ENCODE data around the gene NDRG4. TPM values are rescaled to one million over a fixed set of nuclear protein-coding genes. Genes with fewer than 3 reads are reported as not detected.

The NDRG4 gene
- total RNA-seq, 1 experiment from 2014 or later, result 4.8 TPM

GRCh38 chr16:58467905-58468304 is 32.0 kb upstream of the NDRG4 start:
- ChIA-PET CTCF (no interaction called here), POLR2A (ENCODE audit: unreplicated experiment) (no interaction called here)
- H3K79me2 ChIP-seq (ENCODE audit: low read depth), result no peaks in the 10 kb centered on the region
- H3K36me3 ChIP-seq (ENCODE audit: low read depth), result no peaks in the 10 kb centered on the region
- TF ChIP-seq CTCF (conservative IDR thresholded peaks at IDR 0.05) (no peak), EZH2 (IDR thresholded peaks at IDR 0.05; ENCODE audit: low read depth) (no peak)
- no TSS peak for BruUV-seq (replicated peaks)
- H4K20me1 ChIP-seq (ENCODE audit: insufficient read depth), result no peaks in the 10 kb centered on the region
- H3K27ac ChIP-seq, result no peak overlapping the region
- H3K4me2 ChIP-seq, result no peak overlapping the region
- H3K4me1 ChIP-seq (replicated peaks; ENCODE audit: insufficient read depth), result no peaks in the 10 kb centered on the region
- no peaks in the 10 kb centered on the region for H3F3A ChIP-seq (ENCODE audit: insufficient read depth, low read depth)
- H3K4me3 ChIP-seq, result no peak overlapping the region
- intact Hi-C loops (cut with micrococcal nuclease; ENCODE audit: unreplicated experiment), result no loop called here
- H3K9me3 ChIP-seq (ENCODE audit: insufficient read depth, low read depth), result no peaks in the 10 kb centered on the region
- H3K27me3 ChIP-seq (ENCODE audit: insufficient read depth, low read depth), result peaks cover 9% of the 10 kb centered on the region; the same call in 1 of the 2 replicates
- H3K9me2 ChIP-seq (ENCODE audit: insufficient read depth), result no peaks in the 10 kb centered on the region
- H2AFZ ChIP-seq, result no peak overlapping the region
- DNase-seq, result no peak

DNA sequence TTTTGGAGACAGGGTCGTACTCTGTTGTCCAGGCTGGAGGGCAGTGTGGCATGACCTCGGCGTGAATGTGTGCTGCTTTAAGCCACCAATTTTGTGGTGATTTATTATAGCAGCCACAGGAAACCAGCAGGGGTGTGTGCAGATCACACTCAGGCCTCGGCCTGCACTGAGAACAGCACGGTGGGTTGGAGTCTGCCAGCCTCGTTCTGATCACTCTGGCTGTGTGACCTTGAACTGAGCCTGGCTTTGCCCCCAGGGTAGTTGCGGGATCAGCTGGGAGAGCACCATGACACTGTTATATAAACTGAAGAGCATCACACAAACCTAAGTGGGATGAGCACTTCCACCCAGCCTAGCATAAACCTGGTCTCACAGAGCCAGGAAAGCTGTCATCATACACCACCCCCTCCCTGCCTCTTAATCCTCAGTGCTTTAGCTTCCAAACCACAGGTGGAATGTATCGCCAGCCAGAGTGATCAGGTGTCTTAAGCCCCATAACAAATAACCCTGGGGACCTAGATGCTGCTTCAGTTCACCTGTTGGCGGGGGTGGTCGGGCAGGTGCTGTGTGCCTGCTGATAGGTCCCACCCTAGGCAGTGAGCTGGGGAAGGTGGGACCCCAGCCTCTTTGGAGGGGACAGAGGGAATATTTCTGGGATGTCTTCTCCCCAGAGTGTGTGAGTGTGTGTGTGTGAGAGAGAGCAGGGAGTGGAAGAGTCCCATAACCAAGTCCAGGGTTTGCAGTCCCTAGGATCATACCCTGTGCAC is 28.6 kb upstream of the NDRG4 start:
- intact Hi-C loops (cut with micrococcal nuclease; ENCODE audit: unreplicated experiment), result no loop called here
- H3K27me3 ChIP-seq (ENCODE audit: insufficient read depth, low read depth), result no peaks in the 10 kb centered on the region
- H3K79me2 ChIP-seq (ENCODE audit: low read depth), result no peaks in the 10 kb centered on the region
- no peaks in the 10 kb centered on the region for H4K20me1 ChIP-seq (ENCODE audit: insufficient read depth)
- no peak overlapping the region for H3K4me2 ChIP-seq
- no peaks in the 10 kb centered on the region for H3K9me3 ChIP-seq (ENCODE audit: insufficient read depth, low read depth)
- CTCF ChIA-PET, result no interaction called here
- POLR2A ChIA-PET (ENCODE audit: unreplicated experiment), result no interaction called here
- no peaks in the 10 kb centered on the region for H3K4me1 ChIP-seq (replicated peaks; ENCODE audit: insufficient read depth)
- H3K27ac ChIP-seq, result no peak overlapping the region
- TF ChIP-seq CTCF (conservative IDR thresholded peaks at IDR 0.05) (no peak), EZH2 (IDR thresholded peaks at IDR 0.05; ENCODE audit: low read depth) (no peak)
- no TSS peak for BruUV-seq (replicated peaks)
- H2AFZ ChIP-seq, result no peak overlapping the region
- no peak for DNase-seq
- no peaks in the 10 kb centered on the region for H3K36me3 ChIP-seq (ENCODE audit: low read depth)
- no peak overlapping the region for H3K4me3 ChIP-seq
- no peaks in the 10 kb centered on the region for H3K9me2 ChIP-seq (ENCODE audit: insufficient read depth)
- H3F3A ChIP-seq (ENCODE audit: insufficient read depth, low read depth), result no peaks in the 10 kb centered on the region

- Histone ChIP-seq H3K36me3 (ENCODE audit: low read depth) (no peaks in the 10 kb centered on the region), H3K9me3 (ENCODE audit: insufficient read depth, low read depth) (no peaks in the 10 kb centered on the region), H3K27ac (no peak overlapping the region), H4K20me1 (ENCODE audit: insufficient read depth) (no peaks in the 10 kb centered on the region), H2AFZ (no peak overlapping the region), H3F3A (ENCODE audit: insufficient read depth, low read depth) (no peaks in the 10 kb centered on the region), H3K79me2 (ENCODE audit: low read depth) (no peaks in the 10 kb centered on the region), H3K4me3 (no peak overlapping the region), H3K4me2 (no peak overlapping the region), H3K4me1 (replicated peaks; ENCODE audit: insufficient read depth) (peaks cover under 1% of the 10 kb centered on the region; the same call in 1 of the 2 replicates), H3K9me2 (ENCODE audit: insufficient read depth) (no peaks in the 10 kb centered on the region), H3K27me3 (ENCODE audit: insufficient read depth, low read depth) (no peaks in the 10 kb centered on the region)
- intact Hi-C loops (cut with micrococcal nuclease; ENCODE audit: unreplicated experiment), result no loop called here
- DNase-seq, result no peak
- TF ChIP-seq CTCF (conservative IDR thresholded peaks at IDR 0.05) (no peak), EZH2 (IDR thresholded peaks at IDR 0.05; ENCODE audit: low read depth) (no peak)
- CTCF ChIA-PET, result interaction anchor here (0.6 kb wide), 1 partner anchor 370 kb away, joined by 8 read pairs; no protein-coding TSS in a partner anchor
- POLR2A ChIA-PET (ENCODE audit: unreplicated experiment), result no interaction called here
- BruUV-seq (replicated peaks), result no TSS peak
These were observed 27.7 kb upstream of the NDRG4 start for GRCh38 chr16:58472266-58472665.
